Parietal lobe (tissue), 1 donor: ENCODE measurements around the gene MCOLN2. TPM values are rescaled to one million over a fixed set of nuclear protein-coding genes. Genes with fewer than 3 reads are reported as not detected.

ENCODE experiments used
- total RNA-seq: library from RNA; depleted of rRNA; stranded (reverse); fragments of >200 nt; gene quantifications from one replicate; pipeline ENCODE4 v1.2.3, GENCODE V29; 2014

Gene MCOLN2
- not detected for total RNA-seq

GRCh38 chr1:84996846-84997666 is at the start of gene MCOLN2:
Gene MCOLN2, minus strand, starts transcription at chr1:84997113. Its CDS starts 241 bp downstream, at chr1:84996872.

GRCh38 chr1:84892705-84893618 is 104.0 kb downstream of the MCOLN2 start, which contains the start of gene LPAR3:
Gene LPAR3, minus strand, starts transcription at chr1:84893206. Its CDS starts 27,086 bp downstream, at chr1:84866120.

Other genes starting within 250 kb of the MCOLN2 start
- not detected for gene LPAR3, start 103.9 kb downstream of the MCOLN2 start, total RNA-seq
- not detected for gene MCOLN3, start 51.4 kb upstream of the MCOLN2 start, total RNA-seq
- gene SYDE2, start 203.9 kb upstream of the MCOLN2 start, total RNA-seq = 3.1 TPM